Gastroesophageal sphincter (tissue), 4 donors: ENCODE measurements around the gene CEP78. TPM values are rescaled to one million over a fixed set of nuclear protein-coding genes. Genes with fewer than 3 reads are reported as not detected.

Source experiments
- ATAC-seq: fragments of 150-250 bp; one replicate; pipeline ENCODE4 v1.9.1; 2016; ENCODE audit warnings: mild to moderate bottlenecking, moderate library complexity
- H3K27ac ChIP-seq, 4 donors: fragments of 200-600 bp; sonication (generic) in 3 of 4; 1 replicate in 3 of 4; 2 replicates in 1 of 4; pipeline ENCODE4 v1.5.1; 2016 to 2019
- H3K27me3 ChIP-seq: fragments of 200-600 bp; sonication (generic); one replicate; pipeline ENCODE4 v1.5.1; 2019
- H3K36me3 ChIP-seq, 2 donors: fragments of 200-600 bp; sonication (generic); one replicate each; pipeline ENCODE4 v1.5.1; 2019; ENCODE audit warnings: control low read depth in 1 of 2
- H3K4me1 ChIP-seq, 3 donors: fragments of 200-600 bp; sonication (generic); 1 replicate in 2 of 3; 2 replicates in 1 of 3; pipeline ENCODE4 v1.5.1; 2016 to 2019; ENCODE audit warnings: control low read depth in 2 of 3
- H3K4me3 ChIP-seq, 2 donors: fragments of 200-600 bp; sonication (generic); one replicate each; pipeline ENCODE4 v1.5.1; 2019; ENCODE audit warnings: mild to moderate bottlenecking in 1 of 2, moderate library complexity in 1 of 2
- H3K9me3 ChIP-seq, 3 donors: fragments of 200-600 bp; sonication (generic); one replicate each; pipeline ENCODE4 v1.5.1; 2017 to 2019; ENCODE audit warnings: control low read depth in 2 of 3
- EP300 ChIP-seq: sonication (generic); formaldehyde crosslinking; IDR thresholded peaks from one replicate; pipeline ENCODE4 v1.6.1; 2017; ENCODE audit warnings: antibody characterized with exemption, mild to moderate bottlenecking
- POLR2A ChIP-seq, 2 donors: fragments of 450-650 bp; IDR thresholded peaks; one replicate each; pipeline ENCODE4 v1.6.1; 2017; ENCODE audit warnings: antibody characterized with exemption in 2 of 2, mild to moderate bottlenecking in 2 of 2, moderate library complexity in 1 of 2
- POLR2AphosphoS5 ChIP-seq: sonication (generic); formaldehyde crosslinking; IDR thresholded peaks from one replicate; pipeline ENCODE4 v1.6.1; 2017; ENCODE audit warnings: antibody characterized with exemption
- WGBS, 2 donors: methylation state at CpG; one replicate each; pipeline ENCODE4 v1.1.5; 2018; ENCODE audit warnings: low coverage in 1 of 2; 5-methylcytosine and 5-hydroxymethylcytosine counted together
- total RNA-seq, 4 donors: library from RNA; depleted of rRNA; stranded (reverse); fragments of >200 nt; gene quantifications; one replicate each; pipeline ENCODE4 v1.1.0, GENCODE V29; 2016
- TF ChIP-seq, protein P1 (sequence below), 4 experiments: fragments of 200-600 bp in 2 of 4; fragments of 450-650 bp in 2 of 4; sonication (generic) in 1 of 4; IDR thresholded peaks; one replicate each; pipeline ENCODE4 v1.5.1; 2017 to 2019; ENCODE audit warnings: antibody characterized with exemption in 4 of 4, mild to moderate bottlenecking in 2 of 4, moderate library complexity in 2 of 4

CEP78 gene
- total RNA-seq, 4 donors from 2014 or later: 7.4 to 11.1 (median 9.3) TPM

DNA sequence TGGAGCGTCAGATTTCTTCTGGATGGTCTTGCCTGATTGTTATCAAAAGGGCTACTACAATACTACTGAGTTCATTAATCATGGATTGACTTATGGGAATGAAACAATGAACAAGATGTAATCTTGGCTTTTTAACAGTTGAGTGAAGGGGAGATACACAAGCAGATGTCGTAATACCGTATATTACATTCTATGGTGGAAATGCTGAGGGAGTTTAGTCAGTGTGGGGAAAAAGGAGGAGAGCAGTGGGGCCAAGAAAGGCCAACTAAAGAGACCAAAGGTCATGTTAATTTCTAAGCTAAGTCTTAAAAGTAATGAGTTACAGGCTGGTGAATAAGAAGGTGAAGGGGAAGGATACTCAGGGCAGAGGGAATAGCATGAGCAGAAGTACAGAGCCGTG lies 32.0 kb downstream of the CEP78 start:
- Histone ChIP-seq H3K27me3 (no peaks in the 10 kb centered on the region), H3K27ac (no peak overlapping the region), H3K9me3 (no peaks in the 10 kb centered on the region), H3K4me3 (no peak overlapping the region), H3K4me1 (no peaks in the 10 kb centered on the region), H3K36me3 (peaks cover 0 to 70% of the 10 kb centered on the region in 2 donors)
- WGBS, 2 donors: 93 to 97% methylated on average over 4 of the region's 4 CpGs
- no peak for ATAC-seq
- TF ChIP-seq, protein P1, sequence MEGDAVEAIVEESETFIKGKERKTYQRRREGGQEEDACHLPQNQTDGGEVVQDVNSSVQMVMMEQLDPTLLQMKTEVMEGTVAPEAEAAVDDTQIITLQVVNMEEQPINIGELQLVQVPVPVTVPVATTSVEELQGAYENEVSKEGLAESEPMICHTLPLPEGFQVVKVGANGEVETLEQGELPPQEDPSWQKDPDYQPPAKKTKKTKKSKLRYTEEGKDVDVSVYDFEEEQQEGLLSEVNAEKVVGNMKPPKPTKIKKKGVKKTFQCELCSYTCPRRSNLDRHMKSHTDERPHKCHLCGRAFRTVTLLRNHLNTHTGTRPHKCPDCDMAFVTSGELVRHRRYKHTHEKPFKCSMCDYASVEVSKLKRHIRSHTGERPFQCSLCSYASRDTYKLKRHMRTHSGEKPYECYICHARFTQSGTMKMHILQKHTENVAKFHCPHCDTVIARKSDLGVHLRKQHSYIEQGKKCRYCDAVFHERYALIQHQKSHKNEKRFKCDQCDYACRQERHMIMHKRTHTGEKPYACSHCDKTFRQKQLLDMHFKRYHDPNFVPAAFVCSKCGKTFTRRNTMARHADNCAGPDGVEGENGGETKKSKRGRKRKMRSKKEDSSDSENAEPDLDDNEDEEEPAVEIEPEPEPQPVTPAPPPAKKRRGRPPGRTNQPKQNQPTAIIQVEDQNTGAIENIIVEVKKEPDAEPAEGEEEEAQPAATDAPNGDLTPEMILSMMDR (IDR thresholded peaks at IDR 0.05): no peak
- TF ChIP-seq POLR2AphosphoS5: no peak
- TF ChIP-seq EP300: no peak
- no peak for TF ChIP-seq POLR2A (IDR thresholded peaks at IDR 0.05)

DNA sequence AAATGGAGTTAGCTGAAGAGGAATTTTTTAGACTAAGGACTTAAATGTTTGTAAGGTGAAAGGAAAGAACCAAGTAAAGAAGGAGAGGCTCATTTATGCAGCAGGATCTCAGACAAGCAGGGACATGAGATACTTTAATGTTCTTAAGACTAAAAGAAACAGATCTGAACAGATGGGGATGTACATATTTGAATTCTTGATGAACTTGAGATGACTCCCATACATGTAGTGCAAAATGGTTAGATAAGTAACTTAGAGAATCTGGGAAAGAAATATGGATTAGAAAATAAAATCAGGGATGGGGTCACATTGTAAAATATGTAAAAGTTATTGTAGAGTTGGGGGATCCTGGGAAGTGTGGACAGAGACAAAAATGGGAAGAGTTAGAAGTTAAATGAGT lies 33.9 kb downstream of the CEP78 start:
- Histone ChIP-seq H3K4me3 (no peak overlapping the region), H3K36me3 (peaks cover 0 to 70% of the 10 kb centered on the region in 2 donors), H3K27me3 (no peaks in the 10 kb centered on the region), H3K27ac (no peak overlapping the region), H3K9me3 (no peaks in the 10 kb centered on the region), H3K4me1 (no peaks in the 10 kb centered on the region)
- ATAC-seq: no peak
- no peak for TF ChIP-seq EP300
- no peak for TF ChIP-seq POLR2A (IDR thresholded peaks at IDR 0.05)
- no peak for TF ChIP-seq POLR2AphosphoS5
- TF ChIP-seq, protein P1 (IDR thresholded peaks at IDR 0.05): no peak

DNA sequence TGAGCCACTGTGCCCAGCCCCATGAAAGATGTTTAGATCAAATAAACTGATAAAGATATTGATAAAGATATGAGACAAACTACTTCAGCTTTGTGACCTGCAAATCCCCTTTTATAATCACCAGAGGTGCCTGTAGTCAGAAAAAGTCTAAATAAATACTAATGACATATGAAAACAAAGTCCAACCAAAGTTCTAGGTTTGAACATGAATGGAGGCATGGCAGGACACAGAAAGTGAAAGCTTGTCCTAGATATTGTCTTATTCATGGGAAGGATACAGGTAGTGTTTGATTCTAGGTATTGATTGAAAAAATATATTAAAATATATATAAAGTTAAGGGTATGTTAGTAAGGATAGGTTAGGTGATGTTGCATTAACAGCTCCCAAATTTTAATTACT lies 36.4 kb downstream of the CEP78 start:
- ATAC-seq: no peak
- TF ChIP-seq EP300: no peak
- TF ChIP-seq, protein P1 (IDR thresholded peaks at IDR 0.05): no peak
- TF ChIP-seq POLR2AphosphoS5: no peak
- no peaks in the 10 kb centered on the region for H3K9me3 ChIP-seq
- H3K4me1 ChIP-seq: no peaks in the 10 kb centered on the region
- H3K4me3 ChIP-seq: no peak overlapping the region
- H3K36me3 ChIP-seq: peaks cover 0 to 47% of the 10 kb centered on the region in 2 donors
- H3K27me3 ChIP-seq: no peaks in the 10 kb centered on the region
- no peak overlapping the region for H3K27ac ChIP-seq

DNA sequence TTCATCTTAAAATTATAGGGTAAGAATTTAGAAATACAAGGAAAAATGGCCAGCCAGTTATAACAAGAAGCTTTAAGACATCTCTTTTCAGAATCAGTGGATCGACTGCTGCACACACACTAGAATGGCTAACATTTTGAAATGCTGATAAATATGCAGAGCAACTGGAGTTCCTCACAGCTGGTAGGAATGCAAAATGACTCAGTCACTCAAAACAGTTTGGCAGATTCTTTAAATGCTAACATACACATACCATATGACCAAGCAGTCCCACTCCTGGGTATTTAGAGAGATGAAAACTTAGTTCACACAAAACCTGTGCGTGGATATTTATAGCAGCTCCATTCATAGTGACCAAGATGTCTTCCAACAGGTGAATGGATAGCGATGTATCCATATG lies 37.9 kb downstream of the CEP78 start:
- no peaks in the 10 kb centered on the region for H3K9me3 ChIP-seq
- TF ChIP-seq EP300 (no peak), POLR2AphosphoS5 (no peak), POLR2A (IDR thresholded peaks at IDR 0.05) (no peak)
- TF ChIP-seq, protein P1 (IDR thresholded peaks at IDR 0.05): no peak
- ATAC-seq: no peak
- WGBS, 2 donors: 85 to 96% methylated on average over 3 of the region's 3 CpGs
- peaks cover 0 to 32% of the 10 kb centered on the region in 2 donors for H3K36me3 ChIP-seq
- H3K27me3 ChIP-seq: no peaks in the 10 kb centered on the region
- no peak overlapping the region for H3K27ac ChIP-seq
- peaks cover 0 to 10% (median under 1%) of the 10 kb centered on the region in 3 donors for H3K4me1 ChIP-seq
- no peak overlapping the region for H3K4me3 ChIP-seq

DNA sequence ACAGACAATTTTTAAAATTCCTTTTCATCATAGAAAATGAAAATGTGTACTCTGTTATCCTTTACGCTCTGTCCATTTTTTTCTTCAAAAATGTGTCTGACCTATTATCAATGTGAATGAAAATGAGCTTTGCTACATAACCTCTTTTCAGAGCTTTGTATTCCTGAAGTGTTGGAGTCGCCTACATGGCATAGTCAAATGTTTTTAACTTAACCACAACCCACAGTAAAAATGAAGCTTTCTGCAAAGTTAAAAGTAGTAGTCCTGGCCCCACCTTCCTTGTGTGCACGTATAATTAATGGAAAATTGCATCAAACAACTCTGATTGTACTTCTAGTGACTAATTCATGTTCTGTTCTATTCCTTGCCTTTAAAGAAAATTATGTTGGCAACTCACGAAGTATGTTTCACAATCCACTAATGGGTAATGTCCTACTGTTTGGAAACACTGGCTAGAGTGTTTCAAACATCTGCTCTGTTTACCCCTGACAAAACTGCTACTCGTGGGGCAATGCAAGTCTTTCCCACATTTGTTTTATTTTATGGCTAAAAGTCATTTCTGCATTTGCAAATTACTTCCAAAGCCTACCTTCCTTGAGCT lies 42.4 kb downstream of the CEP78 start:
- WGBS, 2 donors: 44 to 60% methylated on average over 5 of the region's 5 CpGs
- Histone ChIP-seq H3K4me3 (no peak overlapping the region), H3K27ac (peak overlapping the region in 1 of 4 donors; percentile 19), H3K27me3 (no peaks in the 10 kb centered on the region), H3K4me1 (peaks cover 3 to 36% (median 6%) of the 10 kb centered on the region in 3 donors), H3K36me3 (no peaks in the 10 kb centered on the region), H3K9me3 (no peaks in the 10 kb centered on the region)
- TF ChIP-seq EP300: no peak
- peak; percentile 95 for TF ChIP-seq POLR2AphosphoS5
- TF ChIP-seq, protein P1 (IDR thresholded peaks at IDR 0.05): no peak
- no peak for TF ChIP-seq POLR2A (IDR thresholded peaks at IDR 0.05)
- peak; percentile 89 for ATAC-seq
